GM12874 (cell line): ENCODE results near the gene RAB6B.

ENCODE experiments used
- TF ChIP-seq, protein P1 (sequence below): IDR thresholded peaks from 2 replicates; pipeline ENCODE4 v1.5.1; 2011; ENCODE audit warnings: low read depth, mild to moderate bottlenecking, control low read depth, low read length, moderate library complexity; ENCODE audit not compliant: insufficient read depth

The RAB6B gene

GRCh38 chr3:133934073-133934970 is 38.6 kb upstream of the RAB6B start:
- TF ChIP-seq, protein P1, sequence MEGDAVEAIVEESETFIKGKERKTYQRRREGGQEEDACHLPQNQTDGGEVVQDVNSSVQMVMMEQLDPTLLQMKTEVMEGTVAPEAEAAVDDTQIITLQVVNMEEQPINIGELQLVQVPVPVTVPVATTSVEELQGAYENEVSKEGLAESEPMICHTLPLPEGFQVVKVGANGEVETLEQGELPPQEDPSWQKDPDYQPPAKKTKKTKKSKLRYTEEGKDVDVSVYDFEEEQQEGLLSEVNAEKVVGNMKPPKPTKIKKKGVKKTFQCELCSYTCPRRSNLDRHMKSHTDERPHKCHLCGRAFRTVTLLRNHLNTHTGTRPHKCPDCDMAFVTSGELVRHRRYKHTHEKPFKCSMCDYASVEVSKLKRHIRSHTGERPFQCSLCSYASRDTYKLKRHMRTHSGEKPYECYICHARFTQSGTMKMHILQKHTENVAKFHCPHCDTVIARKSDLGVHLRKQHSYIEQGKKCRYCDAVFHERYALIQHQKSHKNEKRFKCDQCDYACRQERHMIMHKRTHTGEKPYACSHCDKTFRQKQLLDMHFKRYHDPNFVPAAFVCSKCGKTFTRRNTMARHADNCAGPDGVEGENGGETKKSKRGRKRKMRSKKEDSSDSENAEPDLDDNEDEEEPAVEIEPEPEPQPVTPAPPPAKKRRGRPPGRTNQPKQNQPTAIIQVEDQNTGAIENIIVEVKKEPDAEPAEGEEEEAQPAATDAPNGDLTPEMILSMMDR: no peak

DNA sequence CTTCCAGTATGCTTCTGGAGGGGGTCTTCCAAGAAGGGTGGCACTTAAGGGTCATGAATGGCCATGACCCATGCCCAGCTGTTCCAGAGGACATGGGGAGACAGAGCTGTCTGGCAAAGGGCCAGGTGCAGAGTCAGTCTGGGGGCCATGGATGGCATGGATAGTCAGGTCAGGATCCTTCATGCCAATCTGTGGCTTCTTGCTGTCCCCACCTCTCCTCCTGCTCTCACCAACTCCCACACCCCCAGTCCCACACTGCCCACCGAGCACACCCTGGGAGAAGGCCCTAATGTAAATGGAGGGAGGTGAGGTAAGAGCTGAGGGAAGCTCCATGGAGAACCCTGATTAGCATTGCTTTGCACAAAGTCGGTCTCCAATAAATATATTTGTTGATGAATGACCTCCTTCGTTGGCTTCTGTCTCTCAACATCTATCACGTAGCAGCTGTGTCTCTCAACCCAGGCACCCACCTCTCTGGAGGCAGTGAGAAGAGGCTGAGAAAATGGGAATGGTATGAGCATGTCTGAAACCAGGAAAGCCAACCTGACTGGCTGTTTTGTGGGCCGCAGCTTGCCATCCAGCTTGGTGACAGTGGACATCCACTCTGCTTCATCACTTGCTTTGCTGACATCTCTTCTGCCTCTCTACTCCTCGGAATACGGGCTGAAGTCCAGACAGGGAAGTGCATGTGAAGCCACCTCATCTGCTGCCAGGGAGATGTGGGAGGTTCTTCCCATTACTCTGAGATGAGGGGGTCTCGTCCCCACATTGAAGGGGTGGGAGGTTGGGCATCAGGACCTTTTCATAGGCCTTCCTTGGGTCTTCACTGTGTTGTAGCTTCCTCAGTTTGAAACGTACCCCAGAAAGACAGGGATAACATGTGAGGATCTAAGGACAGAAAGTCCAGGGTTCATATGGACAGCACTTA is 37.7 kb upstream of the RAB6B start:
- TF ChIP-seq, protein P1: no peak

- TF ChIP-seq, protein P1: no peak
These were observed 36.3 kb upstream of the RAB6B start for GRCh38 chr3:133932009-133932408.

DNA sequence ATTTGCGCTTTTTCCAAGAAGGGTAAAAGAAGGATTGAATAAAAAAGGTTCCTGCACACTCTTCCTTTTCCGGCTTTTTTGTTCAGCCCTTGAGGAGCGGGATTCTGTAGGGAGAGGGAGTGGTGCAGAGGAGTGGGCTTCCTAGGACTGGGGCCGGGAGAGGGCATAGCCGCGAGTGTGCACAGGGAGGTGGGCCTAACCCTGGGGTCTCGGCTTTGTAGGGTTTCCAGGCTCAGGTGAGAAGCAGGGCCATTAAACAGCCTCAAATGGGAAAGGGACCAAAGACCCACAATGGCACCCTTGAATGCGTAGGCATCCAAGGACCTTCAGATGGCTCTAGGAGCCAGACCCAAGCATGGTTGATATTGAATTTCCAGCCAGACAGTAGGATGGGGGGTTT is 35.4 kb upstream of the RAB6B start:
- TF ChIP-seq, protein P1: no peak

- TF ChIP-seq, protein P1: peak; percentile 33; the same call in 1 of the 2 replicates
These were observed 34.8 kb upstream of the RAB6B start for GRCh38 chr3:133930341-133930933.

DNA sequence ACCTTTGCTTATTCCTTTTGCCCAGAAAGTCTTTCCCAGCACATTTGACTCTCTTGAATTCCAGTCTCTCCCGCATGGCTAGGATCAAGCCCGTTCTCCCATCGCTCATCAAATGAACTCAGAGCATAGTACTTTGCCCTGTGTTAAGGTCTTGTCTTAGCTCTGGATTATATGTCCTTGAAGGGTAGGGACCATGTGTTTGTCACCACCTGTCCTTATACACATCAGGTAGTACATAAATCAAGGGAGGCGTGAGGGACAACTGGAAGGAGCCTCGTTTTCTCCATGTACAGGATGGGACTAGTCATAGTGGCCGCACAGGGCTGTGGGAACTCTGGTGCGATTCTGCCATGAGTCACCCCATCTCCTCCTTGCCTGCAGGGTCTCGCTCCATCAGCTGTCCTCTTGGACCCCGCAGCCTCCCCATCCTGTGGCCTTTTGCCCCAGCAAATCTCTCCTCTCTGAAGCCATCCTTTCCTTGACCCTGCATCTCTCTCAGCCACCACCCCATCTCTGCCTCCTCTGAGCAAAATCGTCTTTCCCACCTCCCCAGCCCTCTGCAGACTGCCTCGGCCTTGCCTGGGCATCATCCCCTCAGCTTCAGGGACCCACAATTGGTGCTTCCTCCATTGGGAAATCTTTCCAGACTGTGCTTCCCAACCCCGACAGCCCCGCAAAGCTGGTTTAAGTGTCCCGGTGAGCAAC is 33.4 kb upstream of the RAB6B start:
- TF ChIP-seq, protein P1: no peak
